ENCODE measurements around the gene RPL11.
"Not testable (repeated sequence)": the region's sequence is repeated elsewhere in the genome, so short reads cannot be mapped to it uniquely, and the experiment has no call there.

Gene RPL11

GRCh38 chr1:23667411-23667810, 24.2 kb upstream of the RPL11 start:
- Mint-ChIP-seq H3K36me3 (no peaks in the 10 kb centered on the region), H3K27ac (no peak overlapping the region), H3K9me3 (no peaks in the 10 kb centered on the region), H3K4me3 (no peak overlapping the region), H3K4me1 (no peaks in the 10 kb centered on the region)
- ATAC-seq (no peak), DNase-seq (ENCODE audit: low spot score in 2 of 2) (no peak)

- Mint-ChIP-seq H3K27ac (no peak overlapping the region), H3K36me3 (no peaks in the 10 kb centered on the region), H3K4me1 (no peaks in the 10 kb centered on the region), H3K9me3 (no peaks in the 10 kb centered on the region), H3K4me3 (no peak overlapping the region)
- no peak for DNase-seq (ENCODE audit: low spot score in 2 of 2)
- ATAC-seq = peak; percentile 13
Measured at GRCh38 chr1:23670709-23671108, 20.9 kb upstream of the RPL11 start.

GRCh38 chr1:23673086-23673813, 18.4 kb upstream of the RPL11 start:
- Mint-ChIP-seq H3K4me1 (no peaks in the 10 kb centered on the region), H3K27ac (no peak overlapping the region), H3K36me3 (no peaks in the 10 kb centered on the region), H3K4me3 (no peak overlapping the region), H3K9me3 (no peaks in the 10 kb centered on the region)
- DNase-seq (ENCODE audit: low spot score in 2 of 2) (no peak), ATAC-seq (peak; percentile 54)

- no peak overlapping the region for H3K27ac Mint-ChIP-seq
- H3K4me1 Mint-ChIP-seq = no peaks in the 10 kb centered on the region
- no peak overlapping the region for H3K4me3 Mint-ChIP-seq
- ATAC-seq = no peak
- no peaks in the 10 kb centered on the region for H3K36me3 Mint-ChIP-seq
- no peak for DNase-seq (ENCODE audit: low spot score in 2 of 2)
- no peaks in the 10 kb centered on the region for H3K9me3 Mint-ChIP-seq
Measured at GRCh38 chr1:23679815-23680214, 11.8 kb upstream of the RPL11 start.

DNA sequence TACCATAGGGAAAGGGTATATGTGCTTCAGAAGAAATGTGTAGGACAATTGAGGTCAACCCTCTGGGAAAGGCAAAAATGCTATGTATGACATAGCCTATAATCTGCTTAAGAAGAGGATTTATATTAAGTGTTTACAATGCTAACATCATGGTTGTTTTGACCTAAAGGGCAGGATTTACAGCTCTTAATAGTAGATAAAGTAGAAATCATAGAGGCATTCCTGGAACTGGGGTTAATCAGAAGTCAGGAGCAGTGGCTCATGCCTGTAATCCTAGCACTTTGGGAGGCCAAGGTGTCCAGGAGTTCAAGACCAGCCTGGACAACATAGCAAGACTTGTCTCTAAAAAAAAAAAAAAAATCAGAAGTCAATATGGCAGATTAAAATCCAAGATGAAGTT, 8.7 kb upstream of the RPL11 start:
- Mint-ChIP-seq H3K9me3 (no peaks in the 10 kb centered on the region), H3K4me1 (no peaks in the 10 kb centered on the region), H3K4me3 (no peak overlapping the region), H3K27ac (no peak overlapping the region), H3K36me3 (no peaks in the 10 kb centered on the region)
- ATAC-seq (no peak), DNase-seq (ENCODE audit: low spot score in 2 of 2) (no peak)

- DNase-seq (ENCODE audit: low spot score in 2 of 2) = no peak
- Mint-ChIP-seq H3K36me3 (no peaks in the 10 kb centered on the region), H3K4me1 (no peaks in the 10 kb centered on the region), H3K4me3 (no peak overlapping the region), H3K27ac (no peak overlapping the region), H3K9me3 (no peaks in the 10 kb centered on the region)
- no peak for ATAC-seq
Measured at GRCh38 chr1:23684415-23684814, 7.2 kb upstream of the RPL11 start.

- not testable (repeated sequence) for H3K4me1 Mint-ChIP-seq, H3K27ac Mint-ChIP-seq
Measured at GRCh38 chr1:23685197-23685596, 6.4 kb upstream of the RPL11 start.

GRCh38 chr1:23687680-23688079, 3.9 kb upstream of the RPL11 start:
- not testable (repeated sequence) for ATAC-seq; H3K4me1 Mint-ChIP-seq; H3K4me3 Mint-ChIP-seq; H3K27ac Mint-ChIP-seq; H3K9me3 Mint-ChIP-seq; DNase-seq (ENCODE audit: low spot score in 2 of 2)
- H3K36me3 Mint-ChIP-seq = peaks cover 14% of the 10 kb centered on the region

More at GRCh38 chr1:23685197-23685596, 6.4 kb upstream of the RPL11 start:
- H3K36me3 Mint-ChIP-seq; H3K4me3 Mint-ChIP-seq; H3K9me3 Mint-ChIP-seq; DNase-seq (ENCODE audit: low spot score in 2 of 2); ATAC-seq: not testable (repeated sequence)

- not testable (repeated sequence) for H3K27ac Mint-ChIP-seq; H3K4me3 Mint-ChIP-seq; ATAC-seq; H3K9me3 Mint-ChIP-seq; DNase-seq (ENCODE audit: low spot score in 2 of 2)
- Mint-ChIP-seq H3K36me3 (peaks cover 20% of the 10 kb centered on the region), H3K4me1 (peaks cover 10% of the 10 kb centered on the region)
Measured at GRCh38 chr1:23688281-23688680, 3.3 kb upstream of the RPL11 start.

DNA sequence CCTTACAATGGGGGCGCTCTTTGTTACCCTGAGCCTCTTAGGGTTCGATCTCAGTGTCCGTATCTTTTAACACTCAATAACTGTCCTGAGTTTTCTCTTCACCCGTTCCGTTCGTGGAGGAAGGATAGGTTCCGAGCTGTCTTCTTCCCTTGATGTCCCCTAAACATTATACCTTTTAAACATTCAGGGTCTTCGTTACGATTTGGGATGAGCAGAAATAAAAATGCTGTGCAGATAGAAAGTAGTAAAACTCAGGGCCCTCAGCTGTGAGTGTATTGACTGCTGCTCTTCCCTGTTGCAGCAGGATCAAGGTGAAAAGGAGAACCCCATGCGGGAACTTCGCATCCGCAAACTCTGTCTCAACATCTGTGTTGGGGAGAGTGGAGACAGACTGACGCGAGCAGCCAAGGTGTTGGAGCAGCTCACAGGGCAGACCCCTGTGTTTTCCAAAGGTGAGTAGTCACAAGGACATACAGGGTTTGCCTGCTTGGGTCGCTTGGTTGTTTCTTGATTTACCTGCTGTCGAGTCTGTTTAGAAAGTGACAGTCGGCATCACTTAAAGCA, 784 bp downstream of the RPL11 start:
- no peak for ATAC-seq

DNA sequence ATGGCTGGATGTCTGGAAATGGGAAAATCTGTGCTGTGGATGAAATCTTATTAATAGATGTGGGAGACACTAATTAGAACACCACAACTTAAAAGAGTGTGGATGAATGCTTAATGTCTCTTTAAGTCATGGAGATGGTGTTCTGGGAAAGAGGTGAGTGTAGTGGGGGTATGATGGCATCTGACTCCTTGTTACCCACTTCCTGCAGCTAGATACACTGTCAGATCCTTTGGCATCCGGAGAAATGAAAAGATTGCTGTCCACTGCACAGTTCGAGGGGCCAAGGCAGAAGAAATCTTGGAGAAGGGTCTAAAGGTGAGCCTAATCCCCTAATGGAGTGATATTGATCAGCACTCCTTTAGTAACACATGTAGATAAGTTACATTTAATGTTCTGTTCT, 2.0 kb downstream of the RPL11 start:
- Mint-ChIP-seq H3K27ac (peak overlapping the region; percentile 97), H3K9me3 (no peaks in the 10 kb centered on the region), H3K4me1 (peaks cover 53% of the 10 kb centered on the region), H3K4me3 (peak overlapping the region; percentile 90), H3K36me3 (peaks cover 73% of the 10 kb centered on the region)
- DNase-seq (ENCODE audit: low spot score in 2 of 2) (no peak), ATAC-seq (no peak)

More for the DNA sequence above, 784 bp downstream of the RPL11 start:
- Mint-ChIP-seq H3K4me3 (peak overlapping the region; percentile 90), H3K4me1 (peaks cover 46% of the 10 kb centered on the region), H3K36me3 (peaks cover 61% of the 10 kb centered on the region), H3K9me3 (no peaks in the 10 kb centered on the region), H3K27ac (peak overlapping the region; percentile 97)
- DNase-seq (ENCODE audit: low spot score in 2 of 2) = peak in 1 of 2 donors; percentile 51

- peaks cover 81% of the 10 kb centered on the region for H3K36me3 Mint-ChIP-seq
- DNase-seq (ENCODE audit: low spot score in 2 of 2) = no peak
- H3K9me3 Mint-ChIP-seq = no peaks in the 10 kb centered on the region
- no peak for ATAC-seq
- H3K4me3 Mint-ChIP-seq = peak overlapping the region; percentile 90
- H3K27ac Mint-ChIP-seq = peak overlapping the region; percentile 97
- H3K4me1 Mint-ChIP-seq = peaks cover 57% of the 10 kb centered on the region
Measured at GRCh38 chr1:23694371-23694770, 2.8 kb downstream of the RPL11 start.

DNA sequence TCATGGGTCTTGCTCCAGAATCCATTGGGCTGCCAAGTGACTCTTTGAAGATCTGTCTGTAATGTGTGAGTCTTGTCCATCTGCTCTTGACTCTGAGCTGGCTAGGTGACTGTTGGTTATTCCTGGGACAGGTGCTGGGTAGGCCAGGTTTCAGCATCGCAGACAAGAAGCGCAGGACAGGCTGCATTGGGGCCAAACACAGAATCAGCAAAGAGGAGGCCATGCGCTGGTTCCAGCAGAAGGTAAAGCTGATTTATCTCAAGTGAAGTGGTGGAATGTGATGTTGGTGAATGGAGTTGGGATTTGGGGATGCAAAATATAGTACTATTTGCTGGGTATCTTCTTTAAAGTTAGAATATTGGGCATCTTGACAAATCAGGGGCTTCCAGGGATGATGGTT, 4.1 kb downstream of the RPL11 start:
- no peak for ATAC-seq
- Mint-ChIP-seq H3K27ac (peak overlapping the region; percentile 97), H3K4me1 (peaks cover 64% of the 10 kb centered on the region), H3K36me3 (peaks cover 94% of the 10 kb centered on the region), H3K9me3 (no peaks in the 10 kb centered on the region), H3K4me3 (peak overlapping the region; percentile 90)
- no peak for DNase-seq (ENCODE audit: low spot score in 2 of 2)

DNA sequence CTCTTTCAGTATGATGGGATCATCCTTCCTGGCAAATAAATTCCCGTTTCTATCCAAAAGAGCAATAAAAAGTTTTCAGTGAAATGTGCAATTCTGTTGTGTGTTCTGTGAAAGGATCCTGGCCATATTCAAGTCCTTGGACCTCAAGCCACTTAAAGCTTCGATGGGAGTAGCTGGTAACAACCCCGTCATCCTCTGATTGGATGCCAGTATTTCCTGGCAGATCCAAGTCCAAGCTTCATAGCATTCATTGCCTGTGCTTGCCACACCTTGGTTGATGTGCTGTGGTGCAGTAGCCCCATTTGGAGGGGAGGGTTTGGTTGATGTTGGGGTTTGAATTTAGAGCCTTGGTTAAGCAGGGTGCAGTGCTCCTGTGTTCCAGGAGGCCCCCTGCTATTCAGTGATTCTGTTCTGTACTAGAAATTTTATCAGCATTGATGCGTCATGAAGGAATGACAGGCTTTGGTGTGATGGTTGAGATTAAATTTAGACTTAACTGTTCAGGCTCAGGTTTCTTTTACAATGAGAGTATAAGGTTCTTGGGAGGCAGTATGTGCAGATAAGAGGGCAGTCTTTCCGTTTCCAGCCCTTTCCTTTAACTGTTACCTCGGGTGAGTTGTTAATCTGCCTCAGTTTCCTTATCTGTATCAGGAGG, 4.9 kb downstream of the RPL11 start:
- Mint-ChIP-seq H3K27ac (peak overlapping the region; percentile 97), H3K36me3 (peaks cover 100% of the 10 kb centered on the region), H3K4me1 (peaks cover 64% of the 10 kb centered on the region), H3K9me3 (no peaks in the 10 kb centered on the region), H3K4me3 (peak overlapping the region; percentile 90)
- DNase-seq (ENCODE audit: low spot score in 2 of 2) (no peak), ATAC-seq (no peak)

DNA sequence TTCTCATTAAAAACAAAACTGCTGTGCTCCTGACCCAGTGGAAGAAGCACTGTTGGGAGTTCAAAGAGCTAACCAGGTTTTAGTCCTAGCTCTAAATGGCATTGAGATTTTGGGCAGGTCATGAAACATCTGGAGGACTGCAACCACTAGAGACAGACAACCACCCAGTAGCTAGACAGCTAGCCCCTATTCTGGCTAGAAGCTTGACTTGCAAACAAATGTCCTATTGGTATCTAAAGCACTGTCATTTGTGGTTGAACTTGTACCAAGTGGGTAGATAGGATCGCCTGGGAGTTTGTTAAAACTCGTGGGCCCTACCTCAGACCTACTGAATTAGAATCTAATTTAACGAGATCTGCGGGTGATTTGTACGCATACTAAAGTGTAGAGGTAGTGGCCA, 6.9 kb downstream of the RPL11 start:
- no peak for ATAC-seq
- DNase-seq (ENCODE audit: low spot score in 2 of 2) = no peak
- peaks cover 52% of the 10 kb centered on the region for H3K4me1 Mint-ChIP-seq
- H3K9me3 Mint-ChIP-seq = no peaks in the 10 kb centered on the region
- no peak overlapping the region for H3K27ac Mint-ChIP-seq
- H3K4me3 Mint-ChIP-seq = no peak overlapping the region
- H3K36me3 Mint-ChIP-seq = peaks cover 100% of the 10 kb centered on the region
